Measurements from ENCODE around the gene MYBPC3.

Gene MYBPC3

GRCh38 chr11:47305734-47306483 lies 46.6 kb downstream of the MYBPC3 start:
- H2BK120ac ChIP-seq (ENCODE audit: insufficient read depth, low read length, poor library complexity), result no peak overlapping the region

GRCh38 chr11:47302853-47303252 lies 49.6 kb downstream of the MYBPC3 start:
- no peak overlapping the region for H2AFZ ChIP-seq (ENCODE audit: insufficient read depth, low read length, poor library complexity)
- no peak overlapping the region for H4K91ac ChIP-seq (ENCODE audit: low read depth, low read length)
- no peak overlapping the region for H2AK5ac ChIP-seq (ENCODE audit: low read length)
- no peak overlapping the region for H2BK120ac ChIP-seq (ENCODE audit: insufficient read depth, low read length, poor library complexity)
- no peak overlapping the region for H4K12ac ChIP-seq (ENCODE audit: low read depth, low read length)
- no peak overlapping the region for H3K27ac ChIP-seq (ENCODE audit: low read depth, low read length)
- H2BK12ac ChIP-seq (ENCODE audit: low read length), result no peak overlapping the region
- no peaks in the 10 kb centered on the region for H3K9me3 ChIP-seq (ENCODE audit: insufficient read depth, low read depth, low read length)
- no CpG with 5 or more reads among the region's 1 CpG for WGBS (ENCODE audit: extremely low coverage, insufficient coverage, insufficient read length)
- peaks cover 14 to 29% of the 10 kb centered on the region in 2 experiments for H3K36me3 ChIP-seq (ENCODE audit: control insufficient read depth in 1 of 2, insufficient read depth in 2 of 2, low read length in 2 of 2)
- H3K79me2 ChIP-seq (ENCODE audit: control insufficient read depth, insufficient read depth, low read length, poor library complexity), result no peaks in the 10 kb centered on the region
- H4K8ac ChIP-seq (ENCODE audit: low read depth, low read length), result no peak overlapping the region
- H3K79me1 ChIP-seq (ENCODE audit: low read length), result no peaks in the 10 kb centered on the region
- no peak overlapping the region for H3K4ac ChIP-seq (ENCODE audit: low read depth, low read length)
- no peak overlapping the region for H3K23ac ChIP-seq (ENCODE audit: low read length)
- H3K4me3 ChIP-seq (ENCODE audit: low read depth, low read length), result no peak overlapping the region
- H2BK5ac ChIP-seq (ENCODE audit: low read depth, low read length, poor library complexity), result no peak overlapping the region
- H3K18ac ChIP-seq (ENCODE audit: low read length), result no peak overlapping the region
- no peak overlapping the region for H3K4me2 ChIP-seq (ENCODE audit: low read length)
- DNase-seq, result no peak
- no peaks in the 10 kb centered on the region for H3K4me1 ChIP-seq (ENCODE audit: control insufficient read depth in 1 of 2, insufficient read depth in 2 of 2, low read length in 2 of 2)
- no peak overlapping the region for H3K14ac ChIP-seq (ENCODE audit: low read length)
- H3K27me3 ChIP-seq (ENCODE audit: insufficient read depth, low read length), result no peaks in the 10 kb centered on the region
- no peak overlapping the region for H3K9ac ChIP-seq (ENCODE audit: low read length)

More at GRCh38 chr11:47305734-47306483, 46.6 kb downstream of the MYBPC3 start:
- Histone ChIP-seq H3K9ac (ENCODE audit: low read length) (no peak overlapping the region), H3K79me1 (ENCODE audit: low read length) (no peaks in the 10 kb centered on the region), H4K91ac (ENCODE audit: low read depth, low read length) (no peak overlapping the region), H3K4me1 (ENCODE audit: control insufficient read depth in 1 of 2, insufficient read depth in 2 of 2, low read length in 2 of 2) (no peaks in the 10 kb centered on the region), H3K4ac (ENCODE audit: low read depth, low read length) (no peak overlapping the region), H3K36me3 (ENCODE audit: control insufficient read depth in 1 of 2, insufficient read depth in 2 of 2, low read length in 2 of 2) (peaks cover 26 to 32% of the 10 kb centered on the region in 2 experiments), H3K9me3 (ENCODE audit: insufficient read depth, low read depth, low read length) (no peaks in the 10 kb centered on the region), H3K14ac (ENCODE audit: low read length) (no peak overlapping the region), H2BK5ac (ENCODE audit: low read depth, low read length, poor library complexity) (no peak overlapping the region), H3K27me3 (ENCODE audit: insufficient read depth, low read length) (no peaks in the 10 kb centered on the region), H4K8ac (ENCODE audit: low read depth, low read length) (no peak overlapping the region), H2AK5ac (ENCODE audit: low read length) (no peak overlapping the region), H3K18ac (ENCODE audit: low read length) (no peak overlapping the region), H4K12ac (ENCODE audit: low read depth, low read length) (no peak overlapping the region), H3K27ac (ENCODE audit: low read depth, low read length) (no peak overlapping the region), H2BK12ac (ENCODE audit: low read length) (no peak overlapping the region), H3K4me3 (ENCODE audit: low read depth, low read length) (no peak overlapping the region), H2AFZ (ENCODE audit: insufficient read depth, low read length, poor library complexity) (no peak overlapping the region), H3K79me2 (ENCODE audit: control insufficient read depth, insufficient read depth, low read length, poor library complexity) (no peaks in the 10 kb centered on the region), H3K4me2 (ENCODE audit: low read length) (no peak overlapping the region), H3K23ac (ENCODE audit: low read length) (no peak overlapping the region)
- WGBS (ENCODE audit: extremely low coverage, insufficient coverage, insufficient read length), result no CpG with 5 or more reads among the region's 3 CpGs
- DNase-seq, result no peak

- H2BK5ac ChIP-seq (ENCODE audit: low read depth, low read length, poor library complexity), result no peak overlapping the region
- no peak overlapping the region for H3K23ac ChIP-seq (ENCODE audit: low read length)
- no peak overlapping the region for H3K9ac ChIP-seq (ENCODE audit: low read length)
- no peak overlapping the region for H2AK5ac ChIP-seq (ENCODE audit: low read length)
- H3K9me3 ChIP-seq (ENCODE audit: insufficient read depth, low read depth, low read length), result no peaks in the 10 kb centered on the region
- no peak overlapping the region for H4K91ac ChIP-seq (ENCODE audit: low read depth, low read length)
- no peak overlapping the region for H4K8ac ChIP-seq (ENCODE audit: low read depth, low read length)
- H2AFZ ChIP-seq (ENCODE audit: insufficient read depth, low read length, poor library complexity), result no peak overlapping the region
- DNase-seq, result no peak
- H3K27me3 ChIP-seq (ENCODE audit: insufficient read depth, low read length), result no peaks in the 10 kb centered on the region
- WGBS (ENCODE audit: extremely low coverage, insufficient coverage, insufficient read length), result no CpG with 5 or more reads among the region's 3 CpGs
- H3K18ac ChIP-seq (ENCODE audit: low read length), result no peak overlapping the region
- no peak overlapping the region for H3K4me2 ChIP-seq (ENCODE audit: low read length)
- no peak overlapping the region for H3K14ac ChIP-seq (ENCODE audit: low read length)
- H4K12ac ChIP-seq (ENCODE audit: low read depth, low read length), result no peak overlapping the region
- H3K4me1 ChIP-seq (ENCODE audit: control insufficient read depth in 1 of 2, insufficient read depth in 2 of 2, low read length in 2 of 2), result no peaks in the 10 kb centered on the region
- no peak overlapping the region for H3K4ac ChIP-seq (ENCODE audit: low read depth, low read length)
- H3K79me2 ChIP-seq (ENCODE audit: control insufficient read depth, insufficient read depth, low read length, poor library complexity), result no peaks in the 10 kb centered on the region
- no peak overlapping the region for H2BK120ac ChIP-seq (ENCODE audit: insufficient read depth, low read length, poor library complexity)
- H3K27ac ChIP-seq (ENCODE audit: low read depth, low read length), result no peak overlapping the region
- H3K79me1 ChIP-seq (ENCODE audit: low read length), result no peaks in the 10 kb centered on the region
- no peak overlapping the region for H2BK12ac ChIP-seq (ENCODE audit: low read length)
- peaks cover 10 to 26% of the 10 kb centered on the region in 2 experiments for H3K36me3 ChIP-seq (ENCODE audit: control insufficient read depth in 1 of 2, insufficient read depth in 2 of 2, low read length in 2 of 2)
- no peak overlapping the region for H3K4me3 ChIP-seq (ENCODE audit: low read depth, low read length)
These were observed 53.4 kb downstream of the MYBPC3 start for GRCh38 chr11:47299078-47299477.

GRCh38 chr11:47296045-47296444 lies 56.5 kb downstream of the MYBPC3 start:
- Histone ChIP-seq H3K23ac (ENCODE audit: low read length) (no peak overlapping the region), H3K79me1 (ENCODE audit: low read length) (no peaks in the 10 kb centered on the region), H3K27me3 (ENCODE audit: insufficient read depth, low read length) (no peaks in the 10 kb centered on the region), H3K36me3 (ENCODE audit: control insufficient read depth in 1 of 2, insufficient read depth in 2 of 2, low read length in 2 of 2) (peaks cover 25 to 32% of the 10 kb centered on the region in 2 experiments), H3K9me3 (ENCODE audit: insufficient read depth, low read depth, low read length) (no peaks in the 10 kb centered on the region), H2AK5ac (ENCODE audit: low read length) (no peak overlapping the region), H3K79me2 (ENCODE audit: control insufficient read depth, insufficient read depth, low read length, poor library complexity) (no peaks in the 10 kb centered on the region), H2BK12ac (ENCODE audit: low read length) (no peak overlapping the region), H4K91ac (ENCODE audit: low read depth, low read length) (no peak overlapping the region), H3K4me2 (ENCODE audit: low read length) (no peak overlapping the region), H3K9ac (ENCODE audit: low read length) (no peak overlapping the region), H3K27ac (ENCODE audit: low read depth, low read length) (no peak overlapping the region), H4K8ac (ENCODE audit: low read depth, low read length) (no peak overlapping the region), H2BK120ac (ENCODE audit: insufficient read depth, low read length, poor library complexity) (no peak overlapping the region), H3K14ac (ENCODE audit: low read length) (no peak overlapping the region), H3K18ac (ENCODE audit: low read length) (no peak overlapping the region), H3K4ac (ENCODE audit: low read depth, low read length) (no peak overlapping the region), H2BK5ac (ENCODE audit: low read depth, low read length, poor library complexity) (no peak overlapping the region), H3K4me3 (ENCODE audit: low read depth, low read length) (no peak overlapping the region), H3K4me1 (ENCODE audit: control insufficient read depth in 1 of 2, insufficient read depth in 2 of 2, low read length in 2 of 2) (no peaks in the 10 kb centered on the region), H2AFZ (ENCODE audit: insufficient read depth, low read length, poor library complexity) (no peak overlapping the region), H4K12ac (ENCODE audit: low read depth, low read length) (no peak overlapping the region)
- DNase-seq, result no peak
- no CpG with 5 or more reads among the region's 4 CpGs for WGBS (ENCODE audit: extremely low coverage, insufficient coverage, insufficient read length)

All from trophoblast cell (in vitro differentiated cells and primary cell).